ENCODE results near the gene UBE2QL1. TPM values are rescaled to one million over a fixed set of nuclear protein-coding genes. Genes with fewer than 3 reads are reported as not detected.

UBE2QL1 gene
- total RNA-seq, 1 experiment from 2014 or later = 2.6 TPM

DNA sequence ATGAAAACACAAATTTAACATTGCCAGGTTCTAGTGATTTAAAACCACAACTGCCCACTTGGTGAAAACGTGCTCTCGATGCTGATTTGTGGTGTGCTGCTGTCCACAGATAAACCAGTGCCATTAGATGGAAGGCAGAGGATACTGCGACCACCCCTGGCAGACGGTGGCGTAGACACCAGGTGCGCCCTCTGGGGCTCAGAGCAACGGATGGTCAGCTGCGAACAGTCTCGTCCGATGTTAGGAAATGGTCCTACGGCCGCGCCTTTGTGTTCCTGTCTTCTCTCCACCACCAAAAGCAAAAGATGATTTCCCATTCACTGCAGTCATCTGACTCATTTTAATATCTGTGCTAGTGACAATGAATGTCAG is 43.2 kb downstream of the UBE2QL1 start:
- H3K27ac ChIP-seq (ENCODE audit: low read depth, low read length, poor library complexity, severe bottlenecking) = no peak overlapping the region
- TF ChIP-seq, protein P1, sequence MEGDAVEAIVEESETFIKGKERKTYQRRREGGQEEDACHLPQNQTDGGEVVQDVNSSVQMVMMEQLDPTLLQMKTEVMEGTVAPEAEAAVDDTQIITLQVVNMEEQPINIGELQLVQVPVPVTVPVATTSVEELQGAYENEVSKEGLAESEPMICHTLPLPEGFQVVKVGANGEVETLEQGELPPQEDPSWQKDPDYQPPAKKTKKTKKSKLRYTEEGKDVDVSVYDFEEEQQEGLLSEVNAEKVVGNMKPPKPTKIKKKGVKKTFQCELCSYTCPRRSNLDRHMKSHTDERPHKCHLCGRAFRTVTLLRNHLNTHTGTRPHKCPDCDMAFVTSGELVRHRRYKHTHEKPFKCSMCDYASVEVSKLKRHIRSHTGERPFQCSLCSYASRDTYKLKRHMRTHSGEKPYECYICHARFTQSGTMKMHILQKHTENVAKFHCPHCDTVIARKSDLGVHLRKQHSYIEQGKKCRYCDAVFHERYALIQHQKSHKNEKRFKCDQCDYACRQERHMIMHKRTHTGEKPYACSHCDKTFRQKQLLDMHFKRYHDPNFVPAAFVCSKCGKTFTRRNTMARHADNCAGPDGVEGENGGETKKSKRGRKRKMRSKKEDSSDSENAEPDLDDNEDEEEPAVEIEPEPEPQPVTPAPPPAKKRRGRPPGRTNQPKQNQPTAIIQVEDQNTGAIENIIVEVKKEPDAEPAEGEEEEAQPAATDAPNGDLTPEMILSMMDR (conservative IDR thresholded peaks at IDR 0.05; ENCODE audit: low read depth, low read length) = no peak
- TF ChIP-seq EZH2 (IDR thresholded peaks at IDR 0.05; ENCODE audit: borderline replicate concordance, low read depth, low read length, poor library complexity, severe bottlenecking) = no peak
- peaks cover 6% of the 10 kb centered on the region for H3K27me3 ChIP-seq (replicated peaks; ENCODE audit: insufficient read depth, low read depth, low read length, poor library complexity)
- no peak overlapping the region for H3K4me3 ChIP-seq (ENCODE audit: low read depth, low read length, poor library complexity, severe bottlenecking)
- no peaks in the 10 kb centered on the region for H3K36me3 ChIP-seq (ENCODE audit: insufficient read depth, low read length, poor library complexity, severe bottlenecking)
- no peaks in the 10 kb centered on the region for H3K9me3 ChIP-seq (ENCODE audit: low read depth, low read length, poor library complexity, severe bottlenecking)
- ChIA-PET CTCF (no interaction called here), POLR2A (ENCODE audit: low non-redundant PET) (no interaction called here)
- BruUV-seq (replicated peaks) = no TSS peak
- DNase-seq (ENCODE audit: low spot score) = no peak
- intact Hi-C loops (cut with micrococcal nuclease; ENCODE audit: unreplicated experiment) = no loop called here
- peaks cover 4% of the 10 kb centered on the region for H3K4me1 ChIP-seq (ENCODE audit: insufficient read depth, low read length, poor library complexity, severe bottlenecking)

- ChIA-PET POLR2A (ENCODE audit: low non-redundant PET) (no interaction called here), CTCF (no interaction called here)
- intact Hi-C loops (cut with micrococcal nuclease; ENCODE audit: unreplicated experiment) = no loop called here
- H3K4me3 ChIP-seq (ENCODE audit: low read depth, low read length, poor library complexity, severe bottlenecking) = no peak overlapping the region
- TF ChIP-seq EZH2 (IDR thresholded peaks at IDR 0.05; ENCODE audit: borderline replicate concordance, low read depth, low read length, poor library complexity, severe bottlenecking) = no peak
- TF ChIP-seq, protein P1 (conservative IDR thresholded peaks at IDR 0.05; ENCODE audit: low read depth, low read length) = no peak
- no TSS peak for BruUV-seq (replicated peaks)
- H3K36me3 ChIP-seq (ENCODE audit: insufficient read depth, low read length, poor library complexity, severe bottlenecking) = no peaks in the 10 kb centered on the region
- H3K9me3 ChIP-seq (ENCODE audit: low read depth, low read length, poor library complexity, severe bottlenecking) = no peaks in the 10 kb centered on the region
- peaks cover 2% of the 10 kb centered on the region for H3K27me3 ChIP-seq (replicated peaks; ENCODE audit: insufficient read depth, low read depth, low read length, poor library complexity)
- H3K4me1 ChIP-seq (ENCODE audit: insufficient read depth, low read length, poor library complexity, severe bottlenecking) = no peaks in the 10 kb centered on the region
- peak; percentile 36 for DNase-seq (ENCODE audit: low spot score)
- no peak overlapping the region for H3K27ac ChIP-seq (ENCODE audit: low read depth, low read length, poor library complexity, severe bottlenecking)
These were observed 44.3 kb downstream of the UBE2QL1 start for GRCh38 chr5:6492934-6493333.

- Histone ChIP-seq H3K9me3 (ENCODE audit: low read depth, low read length, poor library complexity, severe bottlenecking) (no peaks in the 10 kb centered on the region), H3K4me1 (ENCODE audit: insufficient read depth, low read length, poor library complexity, severe bottlenecking) (no peaks in the 10 kb centered on the region), H3K27ac (ENCODE audit: low read depth, low read length, poor library complexity, severe bottlenecking) (no peak overlapping the region), H3K4me3 (ENCODE audit: low read depth, low read length, poor library complexity, severe bottlenecking) (no peak overlapping the region), H3K36me3 (ENCODE audit: insufficient read depth, low read length, poor library complexity, severe bottlenecking) (no peaks in the 10 kb centered on the region), H3K27me3 (replicated peaks; ENCODE audit: insufficient read depth, low read depth, low read length, poor library complexity) (no peaks in the 10 kb centered on the region)
- no peak for DNase-seq (ENCODE audit: low spot score)
- ChIA-PET CTCF (no interaction called here), POLR2A (ENCODE audit: low non-redundant PET) (no interaction called here)
- no TSS peak for BruUV-seq (replicated peaks)
- intact Hi-C loops (cut with micrococcal nuclease; ENCODE audit: unreplicated experiment) = no loop called here
- TF ChIP-seq, protein P1 (conservative IDR thresholded peaks at IDR 0.05; ENCODE audit: low read depth, low read length) = no peak
- TF ChIP-seq EZH2 (IDR thresholded peaks at IDR 0.05; ENCODE audit: borderline replicate concordance, low read depth, low read length, poor library complexity, severe bottlenecking) = no peak
These were observed 45.2 kb downstream of the UBE2QL1 start for GRCh38 chr5:6493681-6494454.
